Effector memory CD8-positive, alpha-beta T cell (primary cell): ENCODE data around the gene CLDN24.
A peak's percentile ranks its signal among the peaks of the same experiment; 100 is the strongest.

Source experiments
- ATAC-seq: fragments of 150-1000 bp; cut with Tn5 transposase; replicated peaks from 2 replicates; pipeline ENCODE4 v1.10.0; 2021; ENCODE audit warnings: mild to moderate bottlenecking, moderate library complexity
- DNase-seq, 3 experiments: peaks; one replicate each; pipeline ENCODE4 v3.0.0; 2021
- H3K27ac Mint-ChIP-seq, 2 donors: one replicate each; pipeline ENCODE4 v1.8.0; 2022; ENCODE audit warnings: mild to moderate bottlenecking in 2 of 2, mixed read lengths in 2 of 2, moderate library complexity in 2 of 2
- H3K27me3 Mint-ChIP-seq, 2 donors: one replicate each; pipeline ENCODE4 v1.8.0; 2022; ENCODE audit warnings: mixed read lengths in 2 of 2
- H3K36me3 Mint-ChIP-seq: one replicate; pipeline ENCODE4 v1.8.0; 2022; ENCODE audit warnings: mild to moderate bottlenecking, moderate library complexity, mixed read lengths; ENCODE audit not compliant: insufficient read depth
- H3K4me1 Mint-ChIP-seq, 2 donors: one replicate each; pipeline ENCODE4 v1.8.0; 2022; ENCODE audit warnings: low read depth in 2 of 2, mixed read lengths in 2 of 2
- H3K4me3 Mint-ChIP-seq, 2 donors: one replicate each; pipeline ENCODE4 v1.8.0; 2022; ENCODE audit warnings: mild to moderate bottlenecking in 2 of 2, mixed read lengths in 2 of 2, moderate library complexity in 2 of 2
- H3K9me3 Mint-ChIP-seq, 2 donors: one replicate each; pipeline ENCODE4 v1.8.0; 2022; ENCODE audit warnings: mixed read lengths in 2 of 2
- total RNA-seq, 9 experiments: gene quantifications; one replicate each; lab custom pipeline; 2026; lab: John Stamatoyannopoulos, UW

CLDN24 gene
- total RNA-seq: 0 reads per million in 9 experiments

DNA sequence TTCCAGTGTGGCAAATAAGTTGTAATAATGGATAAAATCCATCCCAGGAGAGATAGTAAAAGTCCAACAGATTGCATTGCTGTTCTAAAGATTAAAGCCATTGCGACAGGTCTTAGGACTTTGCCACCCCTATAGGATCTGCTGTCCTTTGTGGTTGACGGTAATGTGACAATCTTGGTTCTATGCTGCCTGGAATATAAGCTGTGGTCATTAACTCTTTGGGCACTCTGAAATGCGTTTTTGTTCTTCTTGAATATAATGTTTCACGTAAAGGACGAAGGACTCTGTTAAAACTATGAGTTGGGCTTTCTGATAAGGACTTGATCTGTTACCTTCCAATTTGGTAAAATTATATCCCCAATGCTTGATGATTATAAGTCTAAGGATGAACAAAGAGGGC is at the start of gene CLDN24:
Gene CLDN24, minus strand, starts transcription at position 101 of the 400 bp plus-strand sequence. Its CDS starts 0 bp downstream, at position 101.
- peaks cover 0 to 1% of the 10 kb centered on the region in 2 donors for H3K9me3 Mint-ChIP-seq
- no peaks in the 10 kb centered on the region for H3K36me3 Mint-ChIP-seq
- peaks cover 10 to 21% of the 10 kb centered on the region in 2 donors for H3K27me3 Mint-ChIP-seq
- DNase-seq (no peak), ATAC-seq (no peak)
- H3K4me3 Mint-ChIP-seq: peak within 1 kb of the TSS in 1 of 2 donors; percentile 45
- H3K4me1 Mint-ChIP-seq: peaks cover 0 to 5% of the 10 kb centered on the region in 2 donors
- H3K27ac Mint-ChIP-seq: peak within 1 kb of the TSS in 1 of 2 donors; percentile 35

DNA sequence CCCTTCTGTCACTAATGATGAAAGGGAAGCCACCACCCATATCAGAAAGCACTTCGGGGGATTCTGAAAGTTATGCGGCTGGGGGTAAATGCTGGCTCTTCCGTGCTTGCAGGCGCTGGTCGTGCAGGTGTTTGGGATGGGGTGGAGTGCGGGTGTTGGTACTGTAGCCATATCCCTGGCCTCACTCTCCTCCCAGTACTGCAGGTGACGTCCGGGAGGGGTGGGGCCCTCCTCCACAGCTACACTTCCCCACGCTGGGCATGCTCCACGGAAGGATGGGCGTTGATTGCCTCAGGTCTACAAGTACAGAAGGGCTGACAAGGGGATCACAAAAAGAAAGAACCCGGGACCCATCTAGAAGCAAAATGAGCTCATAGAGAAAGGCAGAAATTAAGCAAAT is 48.6 kb upstream of the CLDN24 start:
- H3K4me3 Mint-ChIP-seq: no peak overlapping the region
- peaks cover 10 to 38% of the 10 kb centered on the region in 2 donors for H3K27me3 Mint-ChIP-seq
- H3K4me1 Mint-ChIP-seq: no peaks in the 10 kb centered on the region
- ATAC-seq (no peak), DNase-seq (no peak)
- no peak overlapping the region for H3K27ac Mint-ChIP-seq
- no peaks in the 10 kb centered on the region for H3K36me3 Mint-ChIP-seq
- H3K9me3 Mint-ChIP-seq: no peaks in the 10 kb centered on the region

DNA sequence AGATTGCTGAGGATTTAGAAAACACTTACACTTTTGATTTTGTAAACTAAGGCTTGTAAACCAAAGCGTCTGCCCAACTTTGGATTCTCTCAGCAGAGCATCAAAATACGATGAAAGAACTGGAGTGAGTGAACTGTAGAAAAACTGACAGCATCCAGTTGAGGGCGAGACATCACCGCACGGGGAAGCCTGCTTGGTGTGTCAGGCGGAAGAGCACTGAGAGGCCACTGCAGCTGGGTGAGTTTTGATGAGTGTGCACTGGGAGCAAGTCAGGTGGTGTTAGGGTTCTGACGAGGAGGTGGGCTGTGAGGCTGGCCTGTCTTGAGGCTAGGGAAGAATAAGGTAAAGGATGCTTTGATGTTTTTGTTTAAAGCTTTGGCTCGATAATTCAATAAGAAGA is 46.8 kb upstream of the CLDN24 start:
- Mint-ChIP-seq H3K36me3 (no peaks in the 10 kb centered on the region), H3K27ac (no peak overlapping the region), H3K4me1 (no peaks in the 10 kb centered on the region), H3K4me3 (no peak overlapping the region), H3K9me3 (no peaks in the 10 kb centered on the region), H3K27me3 (peaks cover 20 to 47% of the 10 kb centered on the region in 2 donors)
- no peak for DNase-seq
- no peak for ATAC-seq

DNA sequence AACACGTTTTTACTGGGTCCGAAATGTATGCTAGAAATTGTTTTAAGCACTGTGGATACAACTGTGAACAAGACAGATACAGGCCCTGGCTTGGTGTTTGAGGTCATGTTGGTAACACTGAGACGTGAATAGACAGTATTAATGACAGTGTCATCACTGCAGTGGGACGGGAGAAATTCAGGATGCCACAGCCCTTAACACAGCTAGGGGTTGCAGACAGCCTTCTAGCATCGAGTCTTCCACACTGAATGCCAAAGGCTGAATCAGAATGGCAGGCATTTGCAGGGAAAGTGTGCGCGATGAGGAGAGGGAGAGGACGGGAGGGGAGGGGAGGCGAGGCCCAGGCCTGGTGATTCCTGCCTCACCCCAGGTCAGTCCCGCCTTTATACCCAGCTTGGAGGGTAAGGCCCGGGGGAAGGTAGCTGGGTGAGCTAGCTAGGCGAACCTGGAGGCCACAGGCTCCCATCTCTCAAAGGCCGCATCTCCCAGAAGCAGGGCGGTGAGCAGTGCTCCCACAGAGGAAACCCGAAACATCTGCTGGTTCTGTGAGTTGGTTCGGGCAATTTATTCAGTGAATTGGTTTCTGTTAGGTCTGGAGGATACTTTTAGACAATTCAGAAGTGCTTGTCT is 44.1 kb upstream of the CLDN24 start:
- ATAC-seq (no peak), DNase-seq (no peak)
- Mint-ChIP-seq H3K27me3 (peaks cover 32 to 53% of the 10 kb centered on the region in 2 donors), H3K4me1 (no peaks in the 10 kb centered on the region), H3K27ac (no peak overlapping the region), H3K36me3 (no peaks in the 10 kb centered on the region), H3K4me3 (no peak overlapping the region), H3K9me3 (no peaks in the 10 kb centered on the region)

DNA sequence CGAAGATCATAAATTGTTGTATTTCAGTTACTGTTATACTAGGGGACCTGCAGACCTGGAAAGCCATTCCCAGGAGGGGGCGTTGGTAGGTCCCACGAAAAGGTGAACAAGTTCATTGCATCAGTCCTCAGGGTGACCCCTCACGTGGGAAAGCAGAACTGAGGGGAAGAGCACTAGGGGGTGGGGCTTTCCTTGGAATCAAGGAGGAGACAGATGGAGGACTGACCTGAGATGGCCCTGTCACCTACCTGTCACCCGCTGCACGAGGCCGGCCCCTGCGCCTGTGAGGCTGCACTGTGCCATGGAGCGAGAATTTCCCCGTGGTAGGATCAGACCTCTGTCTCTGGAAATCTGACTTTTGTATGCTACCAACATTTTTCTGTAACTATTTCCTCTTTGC is 41.8 kb upstream of the CLDN24 start:
- no peaks in the 10 kb centered on the region for H3K36me3 Mint-ChIP-seq
- H3K27ac Mint-ChIP-seq: no peak overlapping the region
- no peak for ATAC-seq
- H3K4me1 Mint-ChIP-seq: no peaks in the 10 kb centered on the region
- H3K27me3 Mint-ChIP-seq: peaks cover 22 to 38% of the 10 kb centered on the region in 2 donors
- H3K4me3 Mint-ChIP-seq: no peak overlapping the region
- DNase-seq: no peak
- H3K9me3 Mint-ChIP-seq: no peaks in the 10 kb centered on the region

DNA sequence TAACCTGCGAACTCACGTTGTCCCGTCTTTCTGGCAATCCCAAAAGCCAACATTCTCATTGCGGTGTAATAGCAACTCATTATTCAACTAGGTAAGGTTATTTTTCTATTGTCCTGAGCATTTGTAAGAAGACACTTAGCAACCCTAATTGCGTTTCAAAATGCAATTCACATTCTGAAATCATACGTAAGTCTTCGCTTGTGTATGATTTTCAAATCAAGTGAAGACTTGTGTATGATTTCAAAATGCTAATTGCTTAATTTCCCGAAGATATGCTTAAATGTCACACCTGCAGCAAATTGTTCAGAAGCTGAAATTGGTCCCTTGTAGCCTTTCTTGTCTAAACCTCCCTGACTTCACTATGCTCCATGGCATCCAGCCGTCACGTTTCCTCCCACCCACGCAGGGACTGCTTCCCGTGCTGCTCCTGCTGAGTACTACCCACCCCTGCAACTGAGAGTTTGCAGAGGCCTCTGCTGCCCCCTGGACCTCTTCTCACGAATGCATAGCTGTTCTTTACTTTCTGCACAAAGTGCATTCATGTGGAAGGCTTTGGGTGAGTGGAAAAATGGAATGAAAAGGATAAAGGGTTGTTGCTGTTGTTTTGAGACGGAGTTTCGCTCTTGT is 40.8 kb upstream of the CLDN24 start:
- Mint-ChIP-seq H3K9me3 (no peaks in the 10 kb centered on the region), H3K27ac (no peak overlapping the region), H3K27me3 (peaks cover 27 to 45% of the 10 kb centered on the region in 2 donors), H3K4me1 (no peaks in the 10 kb centered on the region), H3K4me3 (no peak overlapping the region), H3K36me3 (no peaks in the 10 kb centered on the region)
- no peak for DNase-seq
- no peak for ATAC-seq

DNA sequence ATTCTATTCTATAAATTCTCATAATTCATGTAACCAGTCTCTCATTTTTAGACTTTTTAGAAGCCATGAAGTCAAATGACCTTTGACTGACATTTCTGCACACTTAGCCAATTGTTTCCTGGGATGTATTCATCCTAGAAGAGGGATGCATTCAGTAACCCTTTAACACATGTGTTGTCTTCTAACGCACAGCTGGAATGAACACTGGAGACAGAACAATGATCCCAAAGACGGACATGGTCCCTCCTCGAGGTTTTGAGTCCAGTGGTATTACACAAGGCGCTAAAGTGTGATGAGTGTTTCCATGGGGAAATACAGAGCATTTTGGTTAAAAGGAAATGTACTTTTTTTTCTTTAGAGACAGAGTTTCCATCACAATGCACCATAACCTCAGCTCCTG is 39.8 kb upstream of the CLDN24 start:
- DNase-seq (no peak), ATAC-seq (no peak)
- Mint-ChIP-seq H3K4me1 (no peaks in the 10 kb centered on the region), H3K36me3 (no peaks in the 10 kb centered on the region), H3K27ac (no peak overlapping the region), H3K27me3 (peaks cover 34 to 55% of the 10 kb centered on the region in 2 donors), H3K4me3 (no peak overlapping the region), H3K9me3 (no peaks in the 10 kb centered on the region)

DNA sequence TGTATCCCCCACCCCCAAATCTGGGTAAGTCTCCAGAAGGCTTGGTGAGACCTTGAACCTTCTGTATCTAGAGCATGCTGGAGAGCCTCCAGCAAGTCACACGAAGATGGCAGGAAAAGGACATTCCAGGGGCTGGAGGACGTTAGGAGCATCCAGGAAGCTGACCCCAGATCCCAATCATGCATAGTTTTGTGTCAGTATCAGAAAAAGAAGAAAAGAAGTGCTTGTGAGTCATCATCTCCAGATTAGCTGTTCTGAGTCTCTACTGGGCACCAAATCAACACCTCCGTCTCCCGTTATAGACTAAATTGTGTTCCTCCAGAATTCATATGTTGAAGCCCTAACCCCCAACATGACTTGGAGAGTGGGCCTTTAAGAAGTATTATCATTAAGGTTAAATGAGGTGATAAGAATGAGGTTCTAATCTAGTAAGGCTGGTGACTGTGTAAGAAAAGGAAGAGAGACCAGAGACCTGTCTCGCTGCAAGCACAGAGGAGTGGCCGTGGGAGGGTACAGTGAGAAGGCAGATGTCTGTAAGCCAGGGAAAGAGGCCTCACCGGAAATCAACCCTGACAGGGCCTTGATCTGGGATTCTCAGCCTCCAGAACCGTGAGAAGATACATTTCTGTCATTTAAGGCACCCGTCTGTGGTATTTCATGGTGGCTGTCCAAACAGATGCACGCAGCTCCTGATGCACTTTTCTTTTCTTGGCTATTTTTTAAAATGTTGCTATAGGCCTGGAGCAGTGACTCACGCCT is 38.1 kb upstream of the CLDN24 start:
- DNase-seq: no peak
- Mint-ChIP-seq H3K27ac (no peak overlapping the region), H3K27me3 (peaks cover 34 to 59% of the 10 kb centered on the region in 2 donors), H3K36me3 (no peaks in the 10 kb centered on the region), H3K4me3 (no peak overlapping the region), H3K4me1 (no peaks in the 10 kb centered on the region), H3K9me3 (no peaks in the 10 kb centered on the region)
- ATAC-seq: no peak

DNA sequence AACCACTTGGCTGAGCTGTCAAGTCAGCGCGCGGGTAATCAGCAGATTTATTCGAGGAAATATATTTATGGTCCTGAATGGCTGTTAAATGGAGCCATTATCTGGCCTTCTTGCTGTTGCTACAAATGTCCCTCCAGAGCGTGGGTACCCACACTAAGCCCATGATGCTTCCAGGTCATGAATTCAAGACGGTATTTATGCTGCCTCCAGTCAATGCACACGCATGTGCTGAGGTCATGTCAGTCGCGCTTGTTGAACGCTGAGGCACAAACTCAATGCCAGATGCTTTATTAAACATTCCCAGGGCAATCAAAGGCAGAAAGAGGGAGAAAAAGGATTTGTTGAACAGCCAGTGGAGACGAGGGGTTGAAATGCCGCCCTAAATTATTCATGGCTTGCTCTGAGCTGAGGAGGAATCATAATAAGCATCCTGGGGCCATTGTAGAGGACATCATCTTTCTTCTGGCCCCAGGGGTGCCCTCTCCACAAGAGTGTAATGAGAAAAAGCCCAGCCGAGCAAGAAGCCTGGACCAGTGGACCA is 36.1 kb upstream of the CLDN24 start:
- Mint-ChIP-seq H3K36me3 (no peaks in the 10 kb centered on the region), H3K4me1 (no peaks in the 10 kb centered on the region), H3K27ac (no peak overlapping the region), H3K4me3 (no peak overlapping the region), H3K27me3 (peaks cover 16 to 45% of the 10 kb centered on the region in 2 donors), H3K9me3 (no peaks in the 10 kb centered on the region)
- ATAC-seq: no peak
- no peak for DNase-seq

DNA sequence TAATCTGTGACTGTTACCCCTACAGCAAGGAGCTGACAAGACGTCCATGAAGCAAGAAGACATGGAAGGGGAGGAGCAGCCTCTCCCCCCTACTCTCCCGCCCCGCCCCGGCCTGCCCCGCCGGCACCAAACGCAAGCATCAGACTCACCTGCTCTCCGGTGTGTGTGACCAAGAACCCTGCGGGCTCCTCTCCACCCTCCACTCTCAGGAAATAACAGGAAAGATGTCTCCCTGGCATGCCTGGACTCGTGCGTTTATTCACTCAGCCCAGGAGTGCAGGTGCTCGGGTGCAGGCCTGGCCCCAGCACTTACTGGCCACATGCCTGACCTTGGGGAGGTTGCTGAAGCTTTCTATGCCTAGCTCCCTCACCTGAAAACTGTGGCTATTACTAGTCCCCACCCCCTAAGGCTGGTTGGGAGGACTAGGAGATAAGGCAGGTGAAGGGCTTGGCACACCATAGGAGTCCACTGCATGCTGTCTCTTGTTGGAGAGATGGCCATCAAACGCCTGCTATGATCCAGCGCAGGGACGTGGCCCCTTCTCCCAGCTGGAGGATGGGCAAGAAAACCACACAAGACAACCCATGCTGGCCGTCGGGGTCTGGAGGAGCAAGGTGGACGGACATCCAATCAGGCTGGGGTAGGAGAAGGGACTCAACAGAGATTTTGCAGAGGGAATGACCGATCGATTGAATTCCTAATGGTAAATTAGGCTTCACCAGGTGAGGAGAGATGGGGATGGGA is 34.9 kb upstream of the CLDN24 start:
- H3K27ac Mint-ChIP-seq: no peak overlapping the region
- ATAC-seq (no peak), DNase-seq (no peak)
- H3K9me3 Mint-ChIP-seq: no peaks in the 10 kb centered on the region
- peaks cover 13 to 49% of the 10 kb centered on the region in 2 donors for H3K27me3 Mint-ChIP-seq
- no peak overlapping the region for H3K4me3 Mint-ChIP-seq
- no peaks in the 10 kb centered on the region for H3K4me1 Mint-ChIP-seq
- no peaks in the 10 kb centered on the region for H3K36me3 Mint-ChIP-seq

DNA sequence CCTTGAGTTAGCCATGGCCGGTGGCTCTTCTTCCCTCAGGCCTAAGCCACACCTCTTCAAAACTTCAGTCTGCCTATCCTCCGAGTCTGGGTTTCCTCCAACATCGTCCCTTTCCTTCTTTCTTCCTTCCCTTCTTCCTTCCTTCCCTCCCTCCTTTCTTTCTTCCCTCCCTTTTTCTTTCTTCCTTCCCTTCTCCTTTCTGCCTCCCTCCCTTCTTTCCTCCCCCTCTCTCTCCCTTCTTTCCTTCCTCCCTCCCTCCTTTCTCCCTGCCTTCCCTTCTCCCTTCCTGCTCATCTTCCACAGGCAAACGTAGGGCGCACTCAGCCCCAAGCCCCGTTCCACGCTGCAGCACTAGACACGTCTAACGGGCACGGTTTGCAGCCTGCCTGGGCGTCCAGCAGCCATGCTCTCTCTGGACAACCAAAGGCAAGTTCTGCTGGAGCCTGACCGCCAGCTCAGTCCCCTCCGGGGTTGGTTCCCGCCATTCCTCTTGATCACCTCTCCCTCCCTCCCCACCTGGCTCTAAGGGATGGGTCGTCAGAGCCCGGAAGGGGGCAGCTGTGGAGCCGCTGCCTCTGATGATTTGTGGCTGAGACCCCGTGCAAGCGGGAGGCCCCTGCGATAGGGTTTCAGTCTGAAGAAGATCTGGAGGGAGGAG is 34.1 kb upstream of the CLDN24 start:
- DNase-seq: no peak
- Mint-ChIP-seq H3K4me3 (no peak overlapping the region), H3K27me3 (peaks cover 13 to 57% of the 10 kb centered on the region in 2 donors), H3K9me3 (no peaks in the 10 kb centered on the region), H3K36me3 (no peaks in the 10 kb centered on the region), H3K4me1 (no peaks in the 10 kb centered on the region), H3K27ac (no peak overlapping the region)
- ATAC-seq: no peak

DNA sequence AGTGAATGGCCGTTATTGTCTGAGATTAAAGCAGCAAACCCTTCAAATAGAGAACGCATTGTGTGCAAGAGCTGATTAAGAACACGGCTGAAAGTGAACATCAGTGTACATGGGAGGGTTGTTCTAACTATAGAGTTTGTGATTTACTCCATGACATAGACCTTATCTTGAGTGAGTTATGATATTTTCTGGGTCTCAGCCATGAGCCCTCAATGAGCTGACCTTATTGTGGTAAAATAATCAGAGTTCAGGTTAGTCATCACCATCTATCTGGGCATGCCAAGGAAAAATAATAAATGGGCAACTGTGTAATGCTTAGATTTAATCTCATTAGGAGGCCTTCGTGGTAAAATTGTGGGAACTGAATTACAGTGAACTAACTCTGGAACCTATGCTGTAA is 33.2 kb upstream of the CLDN24 start:
- H3K4me3 Mint-ChIP-seq: no peak overlapping the region
- no peaks in the 10 kb centered on the region for H3K4me1 Mint-ChIP-seq
- DNase-seq (no peak), ATAC-seq (no peak)
- H3K27ac Mint-ChIP-seq: no peak overlapping the region
- H3K27me3 Mint-ChIP-seq: peaks cover 20 to 66% of the 10 kb centered on the region in 2 donors
- H3K36me3 Mint-ChIP-seq: no peaks in the 10 kb centered on the region
- H3K9me3 Mint-ChIP-seq: no peaks in the 10 kb centered on the region

DNA sequence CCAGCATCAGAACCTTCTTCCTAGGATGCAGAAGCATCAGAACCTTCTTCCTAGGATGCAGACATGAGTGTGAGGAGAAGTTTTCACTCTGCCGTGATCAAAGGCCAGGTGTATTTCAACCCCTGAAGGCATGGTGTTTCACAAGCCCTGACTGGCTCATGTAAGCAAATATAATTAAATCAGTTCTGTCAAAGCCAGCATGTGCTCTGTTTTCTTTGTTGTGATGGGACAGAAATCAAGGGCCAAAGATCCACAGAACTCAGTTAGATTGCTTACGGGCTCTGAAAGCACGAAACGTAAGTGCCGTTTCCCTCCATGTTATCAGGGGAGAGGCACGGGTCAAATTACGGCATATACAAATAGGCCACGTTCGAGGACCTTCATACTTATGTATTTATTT is 32.0 kb upstream of the CLDN24 start:
- H3K27ac Mint-ChIP-seq: no peak overlapping the region
- H3K27me3 Mint-ChIP-seq: peaks cover 22 to 71% of the 10 kb centered on the region in 2 donors
- no peak overlapping the region for H3K4me3 Mint-ChIP-seq
- peaks cover 0 to 1% of the 10 kb centered on the region in 2 donors for H3K4me1 Mint-ChIP-seq
- ATAC-seq (no peak), DNase-seq (no peak)
- H3K9me3 Mint-ChIP-seq: no peaks in the 10 kb centered on the region
- no peaks in the 10 kb centered on the region for H3K36me3 Mint-ChIP-seq
